LNCAP (cell line): Measurements from ENCODE around the gene BEND2.

Experiments used
- CTCF ChIP-seq: fragments of 450-650 bp; IDR thresholded peaks from 2 replicates; pipeline ENCODE4 v1.5.1; 2017; ENCODE audit warnings: mild to moderate bottlenecking

BEND2 gene

GRCh38 chrX:18220786-18221185 lies at the start of gene BEND2:
Gene BEND2 (minus strand): TSS chrX:18220886. CDS start chrX:18220750, 136 bp downstream.
- TF ChIP-seq CTCF, result no peak

- TF ChIP-seq CTCF, result no peak
These were observed 34.4 kb upstream of the BEND2 start for GRCh38 chrX:18255059-18255458.

- TF ChIP-seq CTCF, result no peak
These were observed 32.1 kb upstream of the BEND2 start for GRCh38 chrX:18252644-18253359.

- no peak for TF ChIP-seq CTCF
These were observed 7.4 kb upstream of the BEND2 start for GRCh38 chrX:18228069-18228468.

- no peak for TF ChIP-seq CTCF
These were observed 6.8 kb upstream of the BEND2 start for GRCh38 chrX:18227458-18227857.

- TF ChIP-seq CTCF, result peak; percentile 38; the same call in 1 of the 2 replicates
These were observed 10.2 kb downstream of the BEND2 start for GRCh38 chrX:18210470-18210869.

- no peak for TF ChIP-seq CTCF
These were observed 14.0 kb downstream of the BEND2 start for GRCh38 chrX:18206657-18207056.

GRCh38 chrX:18203631-18204030 lies 17.1 kb downstream of the BEND2 start:
- TF ChIP-seq CTCF, result no peak
